GM06990 (cell line): ENCODE results near the gene DENND10.
"Not testable (repeated sequence)": the region's sequence is repeated elsewhere in the genome, so short reads cannot be mapped to it uniquely, and the experiment has no call there.

ENCODE experiments used
- DNase-seq: peaks from one replicate; pipeline ENCODE4 v3.0.0-alpha.2; 2011; ENCODE audit not compliant: insufficient read length; ENCODE audit errors: extremely low read depth
- H3K27me3 ChIP-seq: replicated peaks from 2 replicates; pipeline ENCODE4 v1.6.0; 2011; ENCODE audit warnings: low read length; ENCODE audit not compliant: control insufficient read depth, insufficient read depth
- H3K36me3 ChIP-seq: 2 replicates; pipeline ENCODE4 v1.5.1; 2011; ENCODE audit warnings: low read length; ENCODE audit not compliant: control insufficient read depth, insufficient read depth
- H3K4me3 ChIP-seq: replicated peaks from 2 replicates; pipeline ENCODE4 v1.5.1; 2011; ENCODE audit warnings: low read depth, mild to moderate bottlenecking, control low read depth, low read length
- TF ChIP-seq, protein P1 (sequence below): IDR thresholded peaks from 2 replicates; pipeline ENCODE4 v1.5.1; 2011; ENCODE audit warnings: low read length, control low read depth, mild to moderate bottlenecking, inconsistent platforms; ENCODE audit not compliant: insufficient read depth, poor library complexity, severe bottlenecking

Gene DENND10

DNA sequence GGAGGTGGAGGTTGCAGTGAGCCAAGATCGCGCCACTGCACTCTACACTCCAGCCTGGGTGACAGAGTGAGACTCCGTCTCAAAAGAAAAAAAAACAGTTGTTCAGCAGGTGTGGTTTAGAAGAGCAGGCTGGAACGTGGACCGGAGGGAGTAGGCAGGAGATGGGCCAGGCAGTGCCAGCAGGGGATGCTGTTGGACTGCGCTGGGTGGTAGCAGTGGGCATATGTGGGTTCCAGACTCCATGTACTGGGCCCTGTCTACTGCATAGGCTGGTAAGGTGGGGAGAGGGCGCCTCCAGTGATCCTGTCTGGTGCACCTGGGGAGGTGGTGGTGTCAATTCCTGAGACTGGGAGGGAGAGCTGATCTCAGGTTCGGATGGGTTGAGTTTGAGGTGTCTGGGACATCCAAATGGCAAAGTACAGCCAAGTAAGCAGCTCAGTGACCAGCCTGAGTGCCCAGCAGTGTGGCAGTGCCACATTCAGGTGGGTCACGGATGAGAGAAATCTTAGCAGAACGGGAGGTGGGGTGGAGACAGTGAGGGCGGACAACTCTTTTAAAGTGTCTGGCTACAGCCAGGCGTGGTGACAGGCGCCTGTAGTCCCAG, 35.7 kb downstream of the DENND10 start:
- Histone ChIP-seq H3K4me3 (no peak overlapping the region), H3K36me3 (peaks cover 7% of the 10 kb centered on the region), H3K27me3 (no peaks in the 10 kb centered on the region)
- TF ChIP-seq, protein P1, sequence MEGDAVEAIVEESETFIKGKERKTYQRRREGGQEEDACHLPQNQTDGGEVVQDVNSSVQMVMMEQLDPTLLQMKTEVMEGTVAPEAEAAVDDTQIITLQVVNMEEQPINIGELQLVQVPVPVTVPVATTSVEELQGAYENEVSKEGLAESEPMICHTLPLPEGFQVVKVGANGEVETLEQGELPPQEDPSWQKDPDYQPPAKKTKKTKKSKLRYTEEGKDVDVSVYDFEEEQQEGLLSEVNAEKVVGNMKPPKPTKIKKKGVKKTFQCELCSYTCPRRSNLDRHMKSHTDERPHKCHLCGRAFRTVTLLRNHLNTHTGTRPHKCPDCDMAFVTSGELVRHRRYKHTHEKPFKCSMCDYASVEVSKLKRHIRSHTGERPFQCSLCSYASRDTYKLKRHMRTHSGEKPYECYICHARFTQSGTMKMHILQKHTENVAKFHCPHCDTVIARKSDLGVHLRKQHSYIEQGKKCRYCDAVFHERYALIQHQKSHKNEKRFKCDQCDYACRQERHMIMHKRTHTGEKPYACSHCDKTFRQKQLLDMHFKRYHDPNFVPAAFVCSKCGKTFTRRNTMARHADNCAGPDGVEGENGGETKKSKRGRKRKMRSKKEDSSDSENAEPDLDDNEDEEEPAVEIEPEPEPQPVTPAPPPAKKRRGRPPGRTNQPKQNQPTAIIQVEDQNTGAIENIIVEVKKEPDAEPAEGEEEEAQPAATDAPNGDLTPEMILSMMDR: peak; percentile 63
- no peak for DNase-seq

DNA sequence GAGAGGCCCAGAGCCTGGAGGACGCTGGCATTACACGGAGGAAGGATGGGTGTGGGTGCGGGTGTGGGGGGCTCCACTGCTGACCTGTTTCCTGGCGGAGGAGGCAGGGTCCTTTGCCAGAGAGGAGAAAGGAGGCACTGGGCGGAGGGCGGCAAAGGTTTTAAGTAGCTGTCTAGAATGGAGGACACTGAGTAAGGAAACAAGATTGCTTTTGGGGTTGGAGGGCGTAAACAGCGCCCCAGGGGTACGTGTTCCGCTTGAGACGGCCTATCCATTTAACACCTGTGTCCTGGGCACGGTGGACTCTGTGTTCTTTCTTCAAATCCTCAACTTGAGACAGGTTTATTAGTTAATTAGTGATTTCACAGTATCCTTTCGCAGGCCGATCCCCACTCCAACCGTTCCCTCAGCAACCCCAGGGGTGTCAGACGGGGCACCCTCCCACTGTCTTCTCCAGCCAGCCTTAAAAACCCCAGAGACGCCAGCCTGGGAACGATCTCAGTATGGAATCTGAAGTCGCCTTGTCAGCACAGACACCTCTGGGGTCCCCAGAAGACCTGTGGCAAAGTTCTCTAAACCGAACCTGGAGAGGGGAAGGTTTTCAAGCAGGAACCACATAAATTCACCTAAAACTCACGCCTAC, 36.8 kb downstream of the DENND10 start:
- peaks cover 7% of the 10 kb centered on the region for H3K36me3 ChIP-seq
- TF ChIP-seq, protein P1: no peak

DNA sequence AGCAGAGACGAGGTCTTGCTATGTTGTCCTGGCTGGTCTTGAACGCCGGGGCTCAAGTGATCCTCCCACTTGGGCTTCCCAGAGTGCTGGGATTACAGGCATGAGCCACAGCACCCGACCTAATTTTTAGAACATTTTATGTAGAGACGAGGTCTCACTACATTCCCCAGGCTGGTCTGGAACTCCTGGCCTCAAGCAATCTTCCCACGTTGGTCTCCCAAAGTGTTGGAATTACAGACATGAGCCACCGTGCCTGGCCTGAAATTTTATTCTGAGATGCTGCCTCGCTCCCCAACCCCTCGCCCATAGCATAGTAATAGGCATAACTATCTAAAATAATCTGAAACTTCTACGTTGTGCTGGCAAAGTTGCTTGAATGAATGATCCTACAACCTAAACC, 39.7 kb downstream of the DENND10 start:
- DNase-seq: no peak
- Histone ChIP-seq H3K4me3 (no peak overlapping the region), H3K36me3 (peaks cover 11% of the 10 kb centered on the region), H3K27me3 (no peaks in the 10 kb centered on the region)
- TF ChIP-seq, protein P1: no peak

More for the DNA sequence above, 36.8 kb downstream of the DENND10 start:
- Histone ChIP-seq H3K4me3 (no peak overlapping the region), H3K27me3 (no peaks in the 10 kb centered on the region)
- no peak for DNase-seq

DNA sequence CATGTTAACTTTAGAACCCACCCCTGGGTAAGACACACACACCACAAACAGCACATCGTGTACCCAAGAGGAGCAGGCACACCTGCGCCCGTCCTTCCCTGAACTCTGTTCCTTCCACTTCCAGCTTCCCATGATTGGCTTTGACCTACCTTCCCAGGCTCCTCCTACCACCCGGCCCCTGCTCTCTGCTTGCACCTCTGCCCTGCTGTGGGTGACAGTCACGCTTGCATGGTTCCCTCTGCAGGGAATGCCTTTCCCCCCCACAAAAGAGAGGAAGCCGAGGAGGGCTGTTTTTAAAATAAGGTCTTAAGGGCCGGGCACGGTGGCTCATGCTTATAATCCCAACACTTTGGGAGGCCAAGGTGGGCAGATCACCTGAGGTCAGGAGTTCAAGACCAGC, 45.2 kb downstream of the DENND10 start:
- H3K36me3 ChIP-seq: peaks cover 8% of the 10 kb centered on the region
- TF ChIP-seq, protein P1: no peak
- DNase-seq: no peak
- H3K4me3 ChIP-seq: no peak overlapping the region
- H3K27me3 ChIP-seq: no peaks in the 10 kb centered on the region

DNA sequence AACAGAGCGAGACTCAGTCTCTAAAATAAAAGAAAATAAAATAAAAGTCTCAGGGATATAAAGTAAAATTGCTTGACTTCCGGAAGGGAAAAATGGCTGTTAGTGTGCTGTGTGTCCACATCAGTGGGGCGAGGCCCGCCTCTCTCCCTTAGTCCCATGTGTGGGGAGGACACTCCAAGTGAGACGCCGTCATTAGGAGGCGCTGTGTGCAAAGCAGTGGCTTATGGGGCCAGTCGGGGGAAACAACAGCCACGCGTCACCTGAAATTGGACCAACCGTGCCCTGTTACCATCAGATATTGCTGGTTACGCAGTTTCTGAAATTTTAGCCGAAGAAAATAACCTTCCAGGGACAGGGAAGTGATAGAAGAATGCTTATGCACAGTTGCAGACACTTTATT, 45.8 kb downstream of the DENND10 start:
- no peak for DNase-seq
- Histone ChIP-seq H3K27me3 (no peaks in the 10 kb centered on the region), H3K36me3 (peaks cover 8% of the 10 kb centered on the region), H3K4me3 (no peak overlapping the region)
- TF ChIP-seq, protein P1: no peak

DNA sequence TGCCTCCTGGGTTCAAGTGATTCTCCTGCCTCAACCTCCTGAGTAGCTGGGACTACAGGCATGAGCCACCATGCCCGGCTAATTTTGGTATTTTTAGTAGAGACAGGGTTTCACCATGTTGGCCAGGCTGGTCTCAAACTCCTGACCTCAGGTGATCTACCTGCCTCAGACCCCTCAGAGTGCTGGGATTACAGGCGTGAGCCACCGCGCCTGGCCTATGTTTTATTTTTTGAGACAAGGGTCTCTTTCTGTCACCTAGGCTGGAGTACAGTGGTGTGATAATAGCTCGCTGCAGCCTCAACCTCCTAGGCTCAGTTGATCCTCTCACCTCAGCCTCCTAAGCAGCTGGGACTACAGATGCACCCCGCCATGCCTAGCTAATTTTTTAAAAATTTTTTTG, 47.7 kb downstream of the DENND10 start:
- not testable (repeated sequence) for H3K27me3 ChIP-seq, H3K4me3 ChIP-seq, DNase-seq
- H3K36me3 ChIP-seq: peaks cover 14% of the 10 kb centered on the region
